HepG2 (cell line): ENCODE data around the gene TCN2. TPM values are rescaled to one million over a fixed set of nuclear protein-coding genes. Genes with fewer than 3 reads are reported as not detected.
A peak's percentile ranks its signal among the peaks of the same experiment; 100 is the strongest.

Source experiments
- AGO2 ChIP-seq: fragments of 200-400 bp; formaldehyde crosslinking; optimal IDR thresholded peaks from 2 replicates; pipeline ENCODE3; 2017; ENCODE audit warnings: mild to moderate bottlenecking, low read depth, low read length, moderate library complexity
- ARNTL ChIP-seq: sonication (generic); formaldehyde crosslinking; IDR thresholded peaks from 2 replicates; pipeline ENCODE4 v1.4.0; 2020; ENCODE audit warnings: mild to moderate bottlenecking, missing genetic modification reagents
- EEA1 ChIP-seq: sonication (generic); formaldehyde crosslinking; IDR thresholded peaks from 2 replicates; pipeline ENCODE4 v1.5.1; 2020; ENCODE audit warnings: mild to moderate bottlenecking, missing genetic modification reagents, borderline replicate concordance
- FLYWCH1 ChIP-seq: sonication (generic); formaldehyde crosslinking; IDR thresholded peaks from 2 replicates; pipeline ENCODE4 v1.8.1; 2023; ENCODE audit warnings: mild to moderate bottlenecking, missing genetic modification reagents
- FOSL2 ChIP-seq: sonication (generic); formaldehyde crosslinking; IDR thresholded peaks from 2 replicates; pipeline ENCODE4 v1.4.0; 2020; ENCODE audit warnings: missing genetic modification reagents
- HBP1 ChIP-seq: IDR thresholded peaks from 2 replicates; pipeline ENCODE4 v1.6.1; 2016; ENCODE audit warnings: low read depth, control low read depth
- HES4 ChIP-seq: sonication (generic); formaldehyde crosslinking; IDR thresholded peaks from 2 replicates; pipeline ENCODE4 v1.9.0; 2021; ENCODE audit warnings: mild to moderate bottlenecking, missing genetic modification reagents, borderline replicate concordance
- HNRNPL ChIP-seq: fragments of 200-400 bp; formaldehyde crosslinking; IDR thresholded peaks from 2 replicates; pipeline ENCODE4 v1.6.1; 2017; ENCODE audit warnings: mild to moderate bottlenecking, low read depth, low read length
- MTF2 ChIP-seq: sonication (generic); formaldehyde crosslinking; IDR thresholded peaks from 2 replicates; pipeline ENCODE4 v1.5.0; 2020; ENCODE audit warnings: missing genetic modification reagents, borderline replicate concordance
- NCOA2 ChIP-seq: sonication (generic); formaldehyde crosslinking; IDR thresholded peaks from 2 replicates; pipeline ENCODE4 v1.8.0; 2022; ENCODE audit warnings: inconsistent platforms
- NFKBIZ ChIP-seq: IDR thresholded peaks from 2 replicates; pipeline ENCODE4 v1.6.1; 2018; ENCODE audit warnings: missing genetic modification reagents, missing compliant biosample characterization
- NR2F2 ChIP-seq: IDR thresholded peaks from 2 replicates; pipeline ENCODE4 v1.6.1; 2012; ENCODE audit warnings: low read depth, inconsistent platforms, borderline replicate concordance
- RBM22 ChIP-seq: fragments of 200-400 bp; formaldehyde crosslinking; optimal IDR thresholded peaks from 2 replicates; pipeline ENCODE3; 2017; ENCODE audit warnings: mild to moderate bottlenecking, low read length, moderate library complexity
- SAP130 ChIP-seq: IDR thresholded peaks from 2 replicates; pipeline ENCODE4 v1.6.1; 2016; ENCODE audit warnings: low read depth
- SIN3B ChIP-seq: fragments of 150-350 bp; IDR thresholded peaks from 2 replicates; pipeline ENCODE4 v1.6.1; 2014; ENCODE audit warnings: low read length
- TRIM24 ChIP-seq: sonication (generic); formaldehyde crosslinking; IDR thresholded peaks from 2 replicates; pipeline ENCODE4 v1.8.0; 2022; ENCODE audit warnings: mild to moderate bottlenecking, missing genetic modification reagents
- ZBTB8A ChIP-seq: sonication (generic); formaldehyde crosslinking; IDR thresholded peaks from 2 replicates; pipeline ENCODE4 v1.4.0; 2020; ENCODE audit warnings: mild to moderate bottlenecking, low read depth, missing genetic modification reagents, borderline replicate concordance
- ZNF205 ChIP-seq: IDR thresholded peaks from 2 replicates; pipeline ENCODE4 v1.6.1; 2018; ENCODE audit warnings: missing biosample characterization, missing genetic modification reagents
- ZNF337 ChIP-seq: sonication (generic); formaldehyde crosslinking; IDR thresholded peaks from 2 replicates; pipeline ENCODE4 v1.5.1; 2020; ENCODE audit warnings: missing genetic modification reagents, low read depth, mild to moderate bottlenecking, borderline replicate concordance
- ZNF792 ChIP-seq: IDR thresholded peaks from 2 replicates; pipeline ENCODE4 v1.6.1; 2016
- polyA plus RNA-seq, 8 experiments: library from polyadenylated mRNA; depleted of rRNA in 3 of 8; stranded (reverse) in 7 of 8; unstranded in 1 of 8; fragments of >200 nt; fragmentation: Illumina TruSeq in 4 of 8; extraction: Trizol in 4 of 8; gene quantifications; 2 replicates each; pipeline versions ENCODE4 v1.2.1 to v1.2.3, GENCODE V29; 2011 to 2016; ENCODE audit warnings: low read depth in 4 of 8, missing spikeins in 1 of 8, mixed read lengths in 1 of 8; ENCODE audit not compliant: insufficient read depth in 1 of 8
- total RNA-seq, 5 experiments: library from RNA; depleted of rRNA; stranded (reverse); fragments of >200 nt; fragmentation: Illumina TruSeq; extraction: Trizol; gene quantifications; 2 replicates each; pipeline ENCODE4 v1.2.3, GENCODE V29; 2016; ENCODE audit warnings: low read depth in 1 of 5
- TF ChIP-seq, protein P1 (sequence below): sonication (generic); formaldehyde crosslinking; IDR thresholded peaks from 2 replicates; pipeline ENCODE4 v1.5.0; 2020; ENCODE audit warnings: missing genetic modification reagents, mild to moderate bottlenecking, borderline replicate concordance
- TF ChIP-seq, protein P2 (sequence below): sonication (generic); formaldehyde crosslinking; IDR thresholded peaks from 2 replicates; pipeline ENCODE4 v1.8.0; 2022; ENCODE audit warnings: mild to moderate bottlenecking, missing genetic modification reagents, moderate library complexity
- TF ChIP-seq, protein P3 (sequence below): sonication (generic); formaldehyde crosslinking; IDR thresholded peaks from 2 replicates; pipeline ENCODE4 v1.4.0; 2020; ENCODE audit warnings: missing genetic modification reagents, borderline replicate concordance
- TF ChIP-seq, protein P4 (sequence below): sonication (generic); IDR thresholded peaks from 2 replicates; pipeline ENCODE4 v1.6.1; 2016; ENCODE audit warnings: low read depth, borderline replicate concordance

Gene TCN2
- total and polyA plus RNA-seq, 2 of the 13 experiments (the other 11 are each of a cell fraction or from before 2014, with no cell fraction given), result 0.29 to 0.31 TPM

DNA sequence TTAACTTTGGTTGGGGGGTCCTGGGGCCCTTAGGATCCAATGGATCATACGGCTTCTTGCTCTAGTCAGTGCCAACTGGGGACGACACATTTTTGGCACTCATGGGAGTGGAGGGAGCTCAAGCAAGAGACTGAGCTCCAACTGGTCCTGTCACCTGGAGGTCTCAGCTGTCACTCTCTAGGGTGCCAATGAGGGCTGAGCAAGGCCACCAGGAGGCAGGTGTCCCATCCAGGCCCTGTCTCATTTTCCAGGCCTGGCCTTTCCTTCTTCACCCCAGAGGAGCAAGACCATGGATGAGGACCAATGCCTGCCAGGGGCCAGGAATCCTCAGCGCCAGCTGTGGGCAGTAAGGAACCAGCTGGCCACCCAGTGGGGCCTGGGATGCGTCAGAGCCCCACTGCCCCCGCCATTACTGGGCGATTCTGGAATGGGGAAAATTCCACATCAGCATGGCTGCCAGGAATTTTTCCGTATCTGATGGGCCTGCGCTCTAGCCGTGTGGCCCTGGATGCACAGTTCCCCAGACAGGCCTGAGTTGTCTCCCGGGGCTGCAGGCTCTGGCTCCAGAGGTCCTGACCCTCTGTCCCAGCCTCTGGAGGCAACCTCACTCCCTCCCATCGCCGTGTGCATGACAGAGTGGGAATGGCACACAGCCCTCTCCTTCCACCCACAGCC, 31.8 kb upstream of the TCN2 start (continued):
- TF ChIP-seq ZNF205 (CRISPR knock-in tag) (no peak), HES4 (peak; percentile 54; the same call in 1 of the 2 replicates), NFKBIZ (no peak), ZNF792 (CRISPR knock-in tag) (no peak), FOSL2 (no peak), SIN3B (no peak), ZBTB8A (no peak), RBM22 (peak; percentile 48), EEA1 (CRISPR knock-in tag) (no peak), NCOA2 (CRISPR knock-in tag) (no peak), MTF2 (CRISPR knock-in tag) (no peak), ZNF337 (no peak), HBP1 (CRISPR knock-in tag) (no peak), HNRNPL (peak; percentile 19; the same call in 1 of the 2 replicates), NR2F2 (no peak), FLYWCH1 (CRISPR knock-in tag) (no peak), TRIM24 (CRISPR knock-in tag) (no peak), SAP130 (0 out of 2 replicates have a peak, but pooled peaks have one; percentile 12), AGO2 (peak; percentile 75), ARNTL (no peak)
- TF ChIP-seq, protein P1, sequence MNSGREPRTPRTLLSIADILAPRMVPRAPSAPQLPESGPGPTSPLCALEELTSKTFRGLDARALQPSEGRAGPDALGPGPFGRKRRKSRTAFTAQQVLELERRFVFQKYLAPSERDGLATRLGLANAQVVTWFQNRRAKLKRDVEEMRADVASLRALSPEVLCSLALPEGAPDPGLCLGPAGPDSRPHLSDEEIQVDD, result no peak
- TF ChIP-seq, protein P2, sequence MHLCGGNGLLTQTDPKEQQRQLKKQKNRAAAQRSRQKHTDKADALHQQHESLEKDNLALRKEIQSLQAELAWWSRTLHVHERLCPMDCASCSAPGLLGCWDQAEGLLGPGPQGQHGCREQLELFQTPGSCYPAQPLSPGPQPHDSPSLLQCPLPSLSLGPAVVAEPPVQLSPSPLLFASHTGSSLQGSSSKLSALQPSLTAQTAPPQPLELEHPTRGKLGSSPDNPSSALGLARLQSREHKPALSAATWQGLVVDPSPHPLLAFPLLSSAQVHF (CRISPR knock-in tag), result no peak
- TF ChIP-seq, protein P3, sequence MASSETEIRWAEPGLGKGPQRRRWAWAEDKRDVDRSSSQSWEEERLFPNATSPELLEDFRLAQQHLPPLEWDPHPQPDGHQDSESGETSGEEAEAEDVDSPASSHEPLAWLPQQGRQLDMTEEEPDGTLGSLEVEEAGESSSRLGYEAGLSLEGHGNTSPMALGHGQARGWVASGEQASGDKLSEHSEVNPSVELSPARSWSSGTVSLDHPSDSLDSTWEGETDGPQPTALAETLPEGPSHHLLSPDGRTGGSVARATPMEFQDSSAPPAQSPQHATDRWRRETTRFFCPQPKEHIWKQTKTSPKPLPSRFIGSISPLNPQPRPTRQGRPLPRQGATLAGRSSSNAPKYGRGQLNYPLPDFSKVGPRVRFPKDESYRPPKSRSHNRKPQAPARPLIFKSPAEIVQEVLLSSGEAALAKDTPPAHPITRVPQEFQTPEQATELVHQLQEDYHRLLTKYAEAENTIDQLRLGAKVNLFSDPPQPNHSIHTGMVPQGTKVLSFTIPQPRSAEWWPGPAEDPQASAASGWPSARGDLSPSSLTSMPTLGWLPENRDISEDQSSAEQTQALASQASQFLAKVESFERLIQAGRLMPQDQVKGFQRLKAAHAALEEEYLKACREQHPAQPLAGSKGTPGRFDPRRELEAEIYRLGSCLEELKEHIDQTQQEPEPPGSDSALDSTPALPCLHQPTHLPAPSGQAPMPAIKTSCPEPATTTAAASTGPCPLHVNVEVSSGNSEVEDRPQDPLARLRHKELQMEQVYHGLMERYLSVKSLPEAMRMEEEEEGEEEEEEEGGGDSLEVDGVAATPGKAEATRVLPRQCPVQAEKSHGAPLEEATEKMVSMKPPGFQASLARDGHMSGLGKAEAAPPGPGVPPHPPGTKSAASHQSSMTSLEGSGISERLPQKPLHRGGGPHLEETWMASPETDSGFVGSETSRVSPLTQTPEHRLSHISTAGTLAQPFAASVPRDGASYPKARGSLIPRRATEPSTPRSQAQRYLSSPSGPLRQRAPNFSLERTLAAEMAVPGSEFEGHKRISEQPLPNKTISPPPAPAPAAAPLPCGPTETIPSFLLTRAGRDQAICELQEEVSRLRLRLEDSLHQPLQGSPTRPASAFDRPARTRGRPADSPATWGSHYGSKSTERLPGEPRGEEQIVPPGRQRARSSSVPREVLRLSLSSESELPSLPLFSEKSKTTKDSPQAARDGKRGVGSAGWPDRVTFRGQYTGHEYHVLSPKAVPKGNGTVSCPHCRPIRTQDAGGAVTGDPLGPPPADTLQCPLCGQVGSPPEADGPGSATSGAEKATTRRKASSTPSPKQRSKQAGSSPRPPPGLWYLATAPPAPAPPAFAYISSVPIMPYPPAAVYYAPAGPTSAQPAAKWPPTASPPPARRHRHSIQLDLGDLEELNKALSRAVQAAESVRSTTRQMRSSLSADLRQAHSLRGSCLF, result no peak
- TF ChIP-seq, protein P4, sequence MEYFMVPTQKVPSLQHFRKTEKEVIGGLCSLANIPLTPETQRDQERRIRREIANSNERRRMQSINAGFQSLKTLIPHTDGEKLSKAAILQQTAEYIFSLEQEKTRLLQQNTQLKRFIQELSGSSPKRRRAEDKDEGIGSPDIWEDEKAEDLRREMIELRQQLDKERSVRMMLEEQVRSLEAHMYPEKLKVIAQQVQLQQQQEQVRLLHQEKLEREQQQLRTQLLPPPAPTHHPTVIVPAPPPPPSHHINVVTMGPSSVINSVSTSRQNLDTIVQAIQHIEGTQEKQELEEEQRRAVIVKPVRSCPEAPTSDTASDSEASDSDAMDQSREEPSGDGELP, result peak; percentile 27; the same call in 1 of the 2 replicates
